NCI-H2171 (cell line): Measurements from ENCODE around the gene PRDM4.
"Not testable (repeated sequence)": the region's sequence is repeated elsewhere in the genome, so short reads cannot be mapped to it uniquely, and the experiment has no call there.

ENCODE experiments used
- DNase-seq: peaks from one replicate; lab custom pipeline; 2025; lab: John Stamatoyannopoulos, UW

Gene PRDM4

DNA sequence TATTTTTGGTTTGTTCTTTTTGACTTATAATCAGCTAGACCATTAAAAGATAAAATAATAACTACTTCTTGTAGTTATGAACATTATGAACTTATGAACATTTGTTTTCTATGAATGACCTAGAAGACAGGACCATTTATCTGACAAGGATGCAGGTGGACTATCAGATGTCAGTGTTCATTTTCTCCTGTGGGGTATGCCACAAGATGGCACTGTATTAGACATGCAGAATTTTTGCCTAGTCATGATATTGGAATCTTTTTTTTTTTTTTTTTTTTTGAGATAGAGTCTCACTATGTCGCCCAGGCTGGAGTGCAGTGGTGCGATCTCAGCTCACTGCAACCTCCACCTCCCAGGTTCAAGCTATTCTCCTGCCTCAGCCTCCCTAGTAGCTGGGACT, 65.2 kb downstream of the PRDM4 start:
- not testable (repeated sequence) for DNase-seq

DNA sequence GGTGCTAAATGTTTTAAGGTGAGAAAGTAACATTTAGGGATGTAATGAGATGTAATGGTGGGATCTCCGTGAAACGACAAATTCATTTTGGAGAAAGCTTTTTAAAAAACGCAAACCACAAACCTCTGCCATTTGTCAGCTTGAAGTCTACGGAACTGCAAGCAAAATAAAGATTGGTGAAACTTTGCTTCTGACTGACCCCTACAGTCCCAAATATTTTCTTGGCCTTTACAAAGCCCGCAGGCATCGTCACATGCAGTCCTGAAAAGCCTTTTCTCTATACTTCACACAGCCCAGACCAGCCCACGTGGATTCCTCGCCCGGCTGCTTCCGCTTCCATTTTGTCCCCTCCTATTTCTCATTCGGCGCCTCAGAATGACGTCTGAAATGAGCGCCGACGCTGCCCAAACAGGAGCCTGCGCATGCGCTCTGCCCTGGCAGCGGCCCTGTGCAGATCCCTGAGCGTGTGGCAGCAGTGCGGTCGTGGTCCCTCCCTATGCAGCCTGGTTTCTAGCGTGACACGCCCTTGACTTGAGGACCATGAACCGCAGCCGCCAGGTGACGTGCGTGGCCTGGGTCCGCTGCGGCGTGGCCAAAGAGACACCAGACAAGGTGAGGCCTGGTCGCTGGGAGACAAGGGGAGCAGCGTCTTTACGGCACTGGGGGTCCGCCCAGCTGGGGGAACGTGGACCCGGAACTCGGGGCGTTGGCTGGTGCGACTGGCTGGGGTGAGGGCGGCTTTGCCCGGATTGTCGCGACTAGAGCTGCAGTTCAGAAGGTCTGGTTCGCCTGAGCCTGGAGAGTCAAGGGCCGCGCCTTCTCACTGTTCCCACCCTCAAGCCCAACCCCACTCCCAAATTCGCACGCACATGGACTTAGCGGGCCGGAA, 75.3 kb downstream of the PRDM4 start, which contains the start of gene PWP1:
TSS of gene PWP1 (plus strand) at position 440 of the 889 bp plus-strand sequence. CDS start at position 541, 101 bp downstream.
- peak; percentile 96 for DNase-seq

DNA sequence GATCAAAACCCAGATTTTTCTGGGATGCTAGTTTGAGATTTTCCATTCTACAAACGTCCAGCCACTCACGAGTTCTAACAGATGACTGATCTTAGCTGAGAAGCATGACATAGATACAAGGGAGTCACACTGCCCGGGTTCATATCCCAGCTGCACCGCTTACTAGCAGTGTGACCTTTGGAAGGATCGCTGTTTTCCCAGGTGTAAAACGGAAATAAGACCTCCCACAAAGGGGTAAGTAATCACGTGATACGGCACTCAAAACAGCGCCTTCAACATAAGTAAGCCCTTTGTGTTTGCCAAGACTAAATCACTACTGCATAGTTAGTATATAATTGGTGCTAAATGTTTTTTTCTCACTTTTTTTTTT, 76.0 kb downstream of the PRDM4 start:
- DNase-seq: peak; percentile 81

DNA sequence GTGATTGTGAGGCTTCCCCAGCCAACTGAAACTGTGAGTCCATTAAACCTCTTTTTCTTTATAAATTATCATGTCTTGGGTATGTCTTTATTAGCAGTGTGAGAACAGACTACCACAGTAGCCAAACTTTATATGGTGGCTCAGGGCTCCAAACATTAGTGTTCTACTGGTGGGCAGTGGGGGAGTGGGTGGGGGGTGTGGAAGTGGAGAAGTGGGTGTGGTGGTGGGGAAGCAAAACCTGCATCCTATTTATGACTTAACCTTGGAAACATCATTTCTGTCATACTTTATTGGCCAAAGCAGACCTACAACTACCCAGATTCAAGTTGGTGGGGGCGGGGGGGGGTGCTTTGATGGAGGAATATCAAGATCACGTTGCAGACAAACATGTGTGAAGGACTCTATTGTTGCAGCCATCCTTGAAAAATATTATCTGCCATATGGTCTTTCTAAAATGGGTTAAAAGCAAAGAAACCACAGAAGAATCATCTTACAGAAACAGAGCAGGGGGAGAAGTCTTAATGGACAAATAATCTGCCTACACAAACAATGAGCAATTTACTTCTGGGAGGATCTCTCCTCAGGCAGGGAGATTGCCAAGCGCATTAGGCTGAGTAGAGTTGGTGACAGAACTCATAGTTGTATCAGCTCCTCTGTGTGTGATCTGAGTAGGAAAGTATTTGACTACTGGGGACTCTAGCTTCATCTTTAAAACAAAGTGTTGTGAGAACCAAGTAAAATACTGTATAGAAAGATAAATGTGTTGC, 76.7 kb downstream of the PRDM4 start:
- DNase-seq: peak; percentile 63
